GM21390 (cell line): ENCODE data around the gene RAB22A.
A peak's percentile ranks its signal among the peaks of the same experiment; 100 is the strongest.

Experiments
- ATAC-seq: cut with Tn5 transposase; IDR thresholded peaks from one replicate; pipeline ENCODE4 v1.9.1; 2021; ENCODE audit not compliant: unreplicated experiment

Gene RAB22A

DNA sequence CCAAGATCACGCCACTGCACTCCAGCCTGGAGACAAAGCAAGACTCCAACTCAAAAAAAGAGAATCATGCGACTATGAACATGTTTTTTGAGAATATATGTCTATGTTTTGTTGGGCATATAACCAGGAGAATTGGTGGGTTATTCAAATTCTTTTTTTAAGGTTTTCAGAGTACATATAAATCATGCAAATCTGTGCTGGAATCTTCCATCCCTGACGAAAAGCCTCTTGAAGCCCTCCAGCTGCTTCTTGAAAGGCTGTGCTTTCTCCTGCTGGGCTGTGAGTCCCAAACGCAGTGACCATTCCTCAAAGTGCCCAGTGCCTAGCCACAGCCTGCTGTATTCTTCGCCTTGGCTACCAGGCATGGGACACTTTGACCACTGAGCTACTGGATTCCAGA, 9.2 kb upstream of the RAB22A start:
- ATAC-seq: no peak

GRCh38 chr20:58303547-58303946, 6.0 kb upstream of the RAB22A start:
- ATAC-seq: no peak

DNA sequence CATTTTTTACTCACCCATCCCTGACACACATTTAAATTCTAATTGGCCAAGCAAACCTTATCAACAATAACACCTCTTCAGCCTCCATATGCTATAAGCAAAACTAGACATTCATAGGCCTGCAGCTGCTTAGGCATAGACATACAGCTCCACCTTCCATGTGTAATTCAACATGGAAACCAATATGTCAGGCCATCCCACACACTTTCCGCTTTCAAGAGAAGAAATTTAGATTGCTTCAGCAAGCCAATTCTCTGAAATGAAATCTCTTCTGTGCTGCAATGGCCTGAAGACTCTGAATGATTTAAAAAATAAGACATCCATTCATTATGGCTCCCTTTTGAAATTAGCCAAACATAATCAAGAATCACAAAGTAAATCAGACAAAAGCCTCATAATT, 4.5 kb upstream of the RAB22A start:
- no peak for ATAC-seq

GRCh38 chr20:58306421-58307261, 2.9 kb upstream of the RAB22A start:
- ATAC-seq: no peak

- ATAC-seq: no peak
Observed at GRCh38 chr20:58307270-58307669, 2.2 kb upstream of the RAB22A start.

DNA sequence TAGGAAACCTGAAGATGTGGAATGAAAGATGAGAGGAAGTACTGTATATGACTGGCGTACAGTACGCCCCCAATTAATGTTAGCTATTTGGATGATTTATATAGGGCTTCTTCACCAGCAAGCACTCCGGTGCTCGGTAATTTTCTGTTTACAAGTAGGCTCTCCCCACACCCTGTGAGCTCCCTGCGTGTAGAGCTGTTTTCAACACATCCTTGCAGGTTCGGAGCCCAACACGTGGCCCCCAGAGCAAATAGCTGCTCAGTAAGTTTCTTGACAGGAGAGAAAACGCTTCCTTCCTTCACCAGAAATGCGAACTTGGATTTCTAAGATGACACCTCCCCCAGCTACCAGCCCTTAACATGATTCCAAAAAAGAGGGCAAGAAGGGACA, 1.2 kb upstream of the RAB22A start:
- ATAC-seq: no peak

DNA sequence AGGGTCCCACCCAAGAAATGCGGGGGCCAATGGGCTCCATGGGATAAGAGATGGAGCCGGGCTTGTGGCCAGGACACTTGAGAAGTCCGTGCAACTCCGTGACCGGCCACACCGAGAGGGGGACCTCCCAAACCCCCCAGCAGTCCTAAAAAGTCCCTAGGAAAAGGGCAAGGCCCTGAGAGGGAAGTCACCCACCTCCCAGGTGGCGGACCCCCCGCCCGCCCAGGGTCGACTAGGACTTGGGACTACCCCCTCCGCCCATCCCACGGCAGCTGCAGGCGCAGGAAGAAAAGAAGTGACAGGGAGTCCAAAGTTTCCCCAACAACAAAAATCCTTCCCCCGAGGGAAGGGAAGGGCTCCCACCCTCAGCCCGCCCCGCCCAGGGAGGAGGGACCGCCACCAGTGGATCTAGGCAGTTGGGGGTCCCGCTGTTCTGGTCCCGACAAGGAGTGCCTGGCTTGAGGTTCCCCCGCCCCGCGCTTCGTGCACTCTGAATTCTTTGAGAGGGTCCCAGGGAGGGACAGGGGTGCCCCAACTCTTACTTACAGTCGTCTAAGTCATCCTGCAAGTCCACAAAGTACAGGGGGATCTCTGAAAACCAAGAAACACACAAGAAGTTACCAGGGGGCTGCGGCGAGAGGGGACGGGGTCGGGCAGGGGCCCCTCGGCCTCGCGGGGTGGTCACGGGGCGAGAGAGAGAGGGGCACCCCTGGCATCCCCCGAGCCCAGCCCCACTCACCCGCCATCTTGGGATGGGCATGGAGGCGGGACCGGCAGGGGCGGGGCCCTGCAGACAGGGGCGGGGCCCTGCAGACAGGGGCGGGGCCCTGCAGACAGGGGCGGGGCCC, 611 bp upstream of the RAB22A start:
- peak; percentile 50 for ATAC-seq

DNA sequence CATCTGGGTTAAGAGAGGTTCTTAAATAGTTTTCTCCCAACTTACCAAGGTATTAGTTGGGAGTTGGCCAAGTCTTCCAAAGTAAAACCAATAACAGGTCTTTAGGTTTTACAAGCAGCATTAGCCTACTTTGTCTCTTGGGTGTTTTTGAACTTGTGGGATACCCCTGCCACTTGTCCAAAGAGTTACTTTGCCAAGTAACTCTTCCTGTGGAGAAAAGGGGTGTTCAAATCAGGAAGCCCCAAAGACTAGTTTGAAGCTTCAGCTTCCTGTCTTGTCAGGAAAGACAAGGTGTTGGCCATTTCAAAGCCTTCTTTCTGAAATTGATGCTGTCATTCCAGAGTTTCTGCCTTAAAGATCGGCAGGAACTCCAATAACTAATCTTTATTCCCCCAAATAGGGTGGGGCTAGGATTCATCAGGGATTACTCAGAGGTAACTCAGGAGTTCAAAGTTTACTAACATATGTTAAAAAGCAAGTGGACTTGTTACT, 822 bp downstream of the RAB22A start:
- ATAC-seq: no peak

GRCh38 chr20:58312836-58313235, 3.3 kb downstream of the RAB22A start:
- ATAC-seq: no peak

- no peak for ATAC-seq
Observed at GRCh38 chr20:58313396-58313795, 3.9 kb downstream of the RAB22A start.

- no peak for ATAC-seq
Observed at GRCh38 chr20:58321205-58321604, 11.7 kb downstream of the RAB22A start.

GRCh38 chr20:58322083-58322482, 12.6 kb downstream of the RAB22A start:
- no peak for ATAC-seq

DNA sequence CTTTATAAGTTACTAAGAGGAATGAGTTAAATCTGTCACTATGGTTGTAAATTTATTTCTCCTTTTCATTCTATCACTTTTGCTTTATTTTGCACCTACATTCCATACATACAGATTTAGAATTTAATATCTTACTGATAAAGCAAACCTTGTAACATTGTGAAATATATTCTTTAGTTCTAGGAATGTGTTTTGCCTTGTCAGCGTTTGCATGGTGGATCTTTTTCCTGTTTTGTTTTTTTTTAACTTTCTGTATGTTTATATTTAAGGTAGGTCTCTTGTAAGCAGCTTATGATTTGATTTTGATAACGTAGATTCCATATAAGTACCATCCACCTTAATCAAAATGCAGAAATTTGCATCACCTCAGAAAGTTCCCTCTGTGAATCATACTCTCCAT, 16.4 kb downstream of the RAB22A start:
- no peak for ATAC-seq

DNA sequence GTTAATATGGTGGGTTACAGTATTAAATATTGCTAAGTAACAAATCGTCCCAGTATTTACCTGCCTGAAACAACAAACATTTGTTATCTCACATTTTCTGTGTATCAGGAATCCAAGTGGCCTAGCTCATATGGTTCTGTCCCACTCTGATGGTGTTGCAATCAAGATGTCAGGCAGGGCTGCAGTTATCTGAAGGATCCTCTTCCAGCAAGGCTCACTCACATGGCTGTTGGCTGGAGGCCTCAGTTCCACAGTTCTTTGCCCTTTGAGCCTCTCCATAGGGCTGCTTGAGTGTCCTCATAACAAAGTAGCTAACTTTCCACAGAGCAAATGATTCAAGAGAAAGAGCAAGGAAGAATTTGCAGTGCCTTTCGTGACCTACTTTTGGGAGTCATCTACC, 17.7 kb downstream of the RAB22A start:
- ATAC-seq: no peak

GRCh38 chr20:58328836-58329235, 19.3 kb downstream of the RAB22A start:
- ATAC-seq: no peak

DNA sequence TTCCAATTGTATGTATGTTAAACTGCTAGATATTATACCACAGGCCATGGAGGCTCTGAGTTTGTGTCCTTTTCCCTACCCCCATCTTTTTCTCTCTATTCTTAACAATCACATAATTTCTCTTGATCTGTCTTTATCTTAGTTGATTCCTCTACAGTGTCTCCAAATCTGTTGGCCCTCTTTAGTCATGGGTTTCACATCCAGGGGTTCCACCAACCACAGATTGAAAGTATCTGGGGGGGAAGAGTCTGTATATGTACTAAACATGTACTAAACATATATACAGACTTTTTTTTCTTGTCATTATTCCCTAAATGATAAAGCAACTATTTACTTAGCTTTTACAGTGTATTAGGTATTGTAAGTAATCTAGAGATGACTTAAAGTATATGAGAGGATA, 20.2 kb downstream of the RAB22A start:
- ATAC-seq: no peak

- no peak for ATAC-seq
Observed at GRCh38 chr20:58330249-58330648, 20.7 kb downstream of the RAB22A start.

DNA sequence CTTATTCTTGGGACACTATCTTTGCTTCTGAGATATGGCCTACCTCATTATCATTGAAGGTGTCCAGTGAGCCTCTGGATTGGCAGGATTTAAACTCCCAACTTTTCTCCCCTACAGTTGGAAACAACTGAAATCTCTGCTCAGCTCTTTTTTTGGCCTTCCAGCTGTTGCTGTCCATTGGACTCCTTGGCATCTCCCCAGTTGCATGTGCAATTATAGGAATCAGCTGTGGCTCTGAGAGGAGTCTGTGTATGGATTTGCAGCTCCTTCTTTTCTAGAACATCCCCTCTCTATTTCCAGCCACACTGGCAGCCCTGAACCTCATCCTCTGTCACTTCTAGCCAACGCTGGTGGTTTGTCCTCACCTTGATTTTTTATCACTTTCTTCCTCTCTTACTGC, 21.2 kb downstream of the RAB22A start:
- ATAC-seq: no peak

DNA sequence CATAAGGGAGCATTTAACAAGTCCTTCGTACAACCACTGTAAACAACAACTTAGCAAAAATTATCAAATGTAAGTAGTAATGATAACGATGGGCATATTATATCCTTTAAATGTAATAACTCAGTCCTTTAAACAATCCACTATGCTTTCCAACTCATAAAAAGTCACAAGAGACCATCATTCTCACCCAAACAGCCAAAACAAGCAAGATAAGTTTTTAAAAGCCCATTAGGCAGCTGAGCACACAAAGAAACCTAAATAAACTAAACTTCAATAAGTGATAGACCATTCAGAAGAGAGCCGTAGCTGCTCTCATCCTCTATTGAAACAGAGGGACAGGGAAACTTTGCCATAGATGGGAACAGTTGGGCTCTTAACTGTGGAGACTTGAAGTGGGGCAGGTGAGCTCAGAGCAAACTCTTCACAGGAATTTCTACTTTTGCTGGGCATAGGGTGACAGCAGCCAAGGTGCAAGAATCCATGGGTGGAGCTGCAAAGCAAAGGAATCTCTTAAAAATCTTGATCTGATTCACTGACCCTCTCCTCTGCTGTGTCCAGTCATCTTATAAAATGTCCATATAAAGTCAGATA, 22.5 kb downstream of the RAB22A start:
- ATAC-seq: no peak

GRCh38 chr20:58339741-58340140, 30.2 kb downstream of the RAB22A start:
- ATAC-seq: no peak

- no peak for ATAC-seq
Observed at GRCh38 chr20:58340151-58340550, 30.6 kb downstream of the RAB22A start.

DNA sequence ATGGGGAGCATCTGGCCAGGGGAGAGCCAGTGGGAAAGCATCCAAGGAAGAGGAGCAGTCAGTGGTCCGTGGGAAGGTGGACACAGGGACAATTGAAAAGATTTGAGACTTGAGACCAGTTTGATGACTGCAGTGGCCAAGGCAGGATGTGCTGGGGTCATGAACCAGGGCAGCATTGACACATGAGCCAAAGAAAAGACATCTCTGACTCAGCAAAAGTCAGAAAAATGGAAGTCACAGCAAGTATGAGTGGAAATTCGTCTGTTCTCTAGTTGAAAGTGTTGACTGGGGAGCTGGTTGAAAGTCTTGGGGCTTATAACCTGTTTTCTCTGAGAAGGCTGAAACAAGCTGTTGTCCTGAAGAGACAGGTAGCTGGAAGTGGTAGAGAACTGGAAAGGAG, 31.3 kb downstream of the RAB22A start:
- ATAC-seq: no peak
